HEK293 (cell line): ENCODE results near the gene LPCAT1.

Source experiments
- CTCF ChIA-PET: fragments of 350-600 bp; formaldehyde crosslinking; extraction: SDS; loops from one replicate; lab custom pipeline; 2021; ENCODE audit warnings: antibody characterized with exemption; lab: Yijun Ruan, JAX
- POLR2A ChIA-PET: fragments of 300-600 bp; formaldehyde crosslinking; extraction: SDS; loops from one replicate; lab custom pipeline; 2020; ENCODE audit warnings: antibody characterized with exemption, inconsistent platforms; lab: Yijun Ruan, JAX
- H3K27ac ChIP-seq: fragments of 200-500 bp; sonication (Bioruptor generic); 2 replicates; pipeline ENCODE4 v1.5.1; 2014; ENCODE audit warnings: low read depth, low read length, control low read depth, inconsistent platforms; ENCODE audit errors: extremely low read depth
- H3K36me3 ChIP-seq, 2 experiments: fragments of 200-500 bp in 1 of 2; sonication (Bioruptor generic) in 1 of 2; 1 replicate in 1 of 2; 2 replicates in 1 of 2; pipeline ENCODE4 v1.5.1; 2014 to 2017; ENCODE audit warnings: inconsistent platforms in 2 of 2, low read length in 2 of 2; ENCODE audit not compliant: control insufficient read depth in 2 of 2, insufficient read depth in 1 of 2
- H3K4me1 ChIP-seq: fragments of 200-500 bp; sonication (Bioruptor generic); 2 replicates; pipeline ENCODE4 v1.5.1; 2014; ENCODE audit warnings: mild to moderate bottlenecking, low read length, inconsistent platforms; ENCODE audit not compliant: control insufficient read depth, insufficient read depth
- H3K4me3 ChIP-seq: 2 replicates; pipeline ENCODE4 v1.5.1; 2011; ENCODE audit warnings: low read depth, mild to moderate bottlenecking, control low read depth, low read length, moderate library complexity
- H3K9me3 ChIP-seq: fragments of 200-500 bp; sonication (Bioruptor generic); 2 replicates; pipeline ENCODE4 v1.5.1; 2014; ENCODE audit warnings: low read depth, low read length, inconsistent platforms; ENCODE audit not compliant: control insufficient read depth, insufficient read depth
- HIC1 ChIP-seq: fragments of 450-650 bp; formaldehyde crosslinking; IDR thresholded peaks from 2 replicates; pipeline ENCODE4 v1.5.1; 2016; ENCODE audit warnings: missing biosample characterization, missing genetic modification characterization
- IKZF3 ChIP-seq: fragments of 450-650 bp; IDR thresholded peaks from 2 replicates; pipeline ENCODE4 v1.5.0; 2018; ENCODE audit warnings: missing biosample characterization, mild to moderate bottlenecking, missing genetic modification characterization, moderate library complexity
- KLF9 ChIP-seq: fragments of 450-650 bp; formaldehyde crosslinking; IDR thresholded peaks from 2 replicates; pipeline ENCODE4 v1.5.1; 2016; ENCODE audit warnings: missing biosample characterization, missing genetic modification characterization, low read depth
- PATZ1 ChIP-seq: fragments of 450-650 bp; formaldehyde crosslinking; IDR thresholded peaks from 2 replicates; pipeline ENCODE4 v1.5.1; 2016; ENCODE audit warnings: missing biosample characterization, missing genetic modification characterization
- ZBTB1 ChIP-seq: fragments of 450-650 bp; formaldehyde crosslinking; IDR thresholded peaks from 2 replicates; pipeline ENCODE4 v1.5.1; 2016; ENCODE audit warnings: missing biosample characterization, missing genetic modification characterization
- ZBTB7A ChIP-seq: fragments of 450-650 bp; formaldehyde crosslinking; IDR thresholded peaks from 2 replicates; pipeline ENCODE4 v1.5.1; 2016; ENCODE audit warnings: low read depth, missing biosample characterization, missing genetic modification characterization
- ZFHX2 ChIP-seq: fragments of 450-650 bp; formaldehyde crosslinking; conservative IDR thresholded peaks from 2 replicates; pipeline ENCODE4 v1.5.1; 2016; ENCODE audit warnings: missing biosample characterization, missing genetic modification characterization
- ZNF121 ChIP-seq: fragments of 450-650 bp; formaldehyde crosslinking; IDR thresholded peaks from 2 replicates; pipeline ENCODE4 v1.5.1; 2016; ENCODE audit warnings: missing biosample characterization, missing genetic modification characterization
- ZNF221 ChIP-seq: fragments of 450-650 bp; formaldehyde crosslinking; IDR thresholded peaks from 2 replicates; pipeline ENCODE4 v1.5.1; 2017; ENCODE audit warnings: missing biosample characterization, missing genetic modification characterization, borderline replicate concordance
- ZNF239 ChIP-seq: fragments of 450-650 bp; formaldehyde crosslinking; IDR thresholded peaks from 2 replicates; pipeline ENCODE4 v1.5.1; 2016; ENCODE audit warnings: missing biosample characterization, missing genetic modification characterization
- ZNF266 ChIP-seq: fragments of 450-650 bp; formaldehyde crosslinking; IDR thresholded peaks from 2 replicates; pipeline ENCODE4 v1.5.1; 2016; ENCODE audit warnings: missing biosample characterization, missing genetic modification characterization, low read depth
- ZNF280C ChIP-seq: fragments of 450-650 bp; formaldehyde crosslinking; IDR thresholded peaks from 2 replicates; pipeline ENCODE4 v1.5.1; 2016; ENCODE audit warnings: missing biosample characterization, missing genetic modification characterization
- ZNF48 ChIP-seq: fragments of 450-650 bp; formaldehyde crosslinking; IDR thresholded peaks from 2 replicates; pipeline ENCODE4 v1.5.1; 2016; ENCODE audit warnings: missing biosample characterization, missing genetic modification characterization
- ZNF544 ChIP-seq: fragments of 450-650 bp; formaldehyde crosslinking; IDR thresholded peaks from 2 replicates; pipeline ENCODE4 v1.5.0; 2017; ENCODE audit warnings: missing biosample characterization, missing genetic modification characterization
- ZNF561 ChIP-seq: fragments of 450-650 bp; IDR thresholded peaks from 2 replicates; pipeline ENCODE4 v1.5.1; 2018; ENCODE audit warnings: missing biosample characterization, missing genetic modification characterization, borderline replicate concordance
- ZNF664 ChIP-seq: fragments of 450-650 bp; formaldehyde crosslinking; IDR thresholded peaks from 2 replicates; pipeline ENCODE4 v1.5.1; 2016; ENCODE audit warnings: missing biosample characterization, missing genetic modification characterization
- ZNF768 ChIP-seq: fragments of 450-650 bp; formaldehyde crosslinking; IDR thresholded peaks from 2 replicates; pipeline ENCODE4 v1.5.1; 2018; ENCODE audit warnings: missing biosample characterization, mild to moderate bottlenecking, missing genetic modification characterization

The LPCAT1 gene

GRCh38 chr5:1554410-1554967, 30.7 kb upstream of the LPCAT1 start:
- H3K4me3 ChIP-seq, result no peak overlapping the region
- no peaks in the 10 kb centered on the region for H3K4me1 ChIP-seq
- POLR2A ChIA-PET, result no interaction called here
- no peak overlapping the region for H3K27ac ChIP-seq
- no peaks in the 10 kb centered on the region for H3K36me3 ChIP-seq
- TF ChIP-seq ZNF561 (no peak), ZNF768 (tag by site-specific recombination) (no peak), ZNF544 (tag by site-specific recombination) (no peak), ZFHX2 (no peak), ZNF266 (no peak), ZNF221 (tag by site-specific recombination) (no peak), ZNF121 (tag by site-specific recombination) (no peak), ZNF664 (no peak), IKZF3 (tag by site-specific recombination) (no peak), ZBTB7A (tag by site-specific recombination) (no peak), KLF9 (tag by site-specific recombination) (no peak)
- TF ChIP-seq, all 188 proteins: peak for 0
- H3K9me3 ChIP-seq, result no peaks in the 10 kb centered on the region
- CTCF ChIA-PET, result interaction anchor here (0.6 to 1.8 kb wide), 4 partner anchors 21 to 387 kb away, joined by 3 to 4 read pairs (median 4); no protein-coding TSS in a partner anchor

- H3K9me3 ChIP-seq, result no peaks in the 10 kb centered on the region
- CTCF ChIA-PET, result no interaction called here
- no peak for TF ChIP-seq ZNF239 (tag by site-specific recombination)
- TF ChIP-seq ZBTB1 (tag by site-specific recombination), result no peak
- TF ChIP-seq ZNF221 (tag by site-specific recombination), result no peak
- TF ChIP-seq ZNF280C, result no peak
- TF ChIP-seq PATZ1 (tag by site-specific recombination), result no peak
- no peak for TF ChIP-seq HIC1 (tag by site-specific recombination)
- no peak for TF ChIP-seq ZNF48 (tag by site-specific recombination)
- H3K4me1 ChIP-seq, result no peaks in the 10 kb centered on the region
- H3K27ac ChIP-seq, result no peak overlapping the region
- H3K36me3 ChIP-seq, result no peaks in the 10 kb centered on the region
- no peak overlapping the region for H3K4me3 ChIP-seq
- POLR2A ChIA-PET, result no interaction called here
These were observed 30.0 kb upstream of the LPCAT1 start for GRCh38 chr5:1553539-1554409.
